Keratinocyte (primary cell): Measurements from ENCODE around the gene HIPK4. TPM values are rescaled to one million over a fixed set of nuclear protein-coding genes. Genes with fewer than 3 reads are reported as not detected.

Experiments
- DNase-seq: peaks from one replicate; pipeline ENCODE4 v3.0.0-alpha.2; 2011; ENCODE audit warnings: low read depth, missing footprints, low spot score
- FAIRE-seq: peaks from 2 replicates; lab custom pipeline; 2011; peaks lifted over from hg19 to GRCh38; lab: Jason Lieb, UNC
- H2AFZ ChIP-seq: 2 replicates; pipeline ENCODE4 v1.6.0; 2012; ENCODE audit warnings: low read length, control low read depth, inconsistent platforms; ENCODE audit not compliant: control insufficient read depth
- H3K27ac ChIP-seq: 2 replicates; pipeline ENCODE4 v1.5.1; 2011; ENCODE audit warnings: low read length; ENCODE audit not compliant: control insufficient read depth, insufficient read depth
- H3K27me3 ChIP-seq: 3 replicates; pipeline ENCODE4 v1.6.0; 2011; ENCODE audit warnings: low read length; ENCODE audit not compliant: control insufficient read depth, insufficient read depth; ENCODE audit errors: extremely low read depth
- H3K36me3 ChIP-seq, 2 experiments: 2 replicates in 1 of 2; 3 replicates in 1 of 2; pipeline ENCODE4 v1.5.1; 2011; ENCODE audit warnings: low read length in 2 of 2, mild to moderate bottlenecking in 1 of 2; ENCODE audit not compliant: control insufficient read depth in 2 of 2, insufficient read depth in 2 of 2; ENCODE audit errors: extremely low read depth in 1 of 2
- H3K4me1 ChIP-seq: 3 replicates; pipeline ENCODE4 v1.5.1; 2011; ENCODE audit warnings: low read length; ENCODE audit not compliant: control insufficient read depth, insufficient read depth; ENCODE audit errors: extremely low read depth
- H3K4me2 ChIP-seq: 3 replicates; pipeline ENCODE4 v1.6.0; 2011; ENCODE audit warnings: low read depth, low read length; ENCODE audit not compliant: control insufficient read depth, insufficient read depth; ENCODE audit errors: extremely low read depth
- H3K4me3 ChIP-seq, 3 experiments: fragments of 200-600 bp in 1 of 3; sonication (generic) in 1 of 3; 2 replicates in 2 of 3; 3 replicates in 1 of 3; pipeline ENCODE4 v1.5.1; 2011 to 2016; ENCODE audit warnings: low read length in 3 of 3, mild to moderate bottlenecking in 3 of 3, control low read depth in 2 of 3, inconsistent platforms in 1 of 3, low read depth in 1 of 3, mixed read lengths in 1 of 3, mixed run types in 1 of 3, moderate library complexity in 1 of 3; ENCODE audit not compliant: control insufficient read depth in 2 of 3, insufficient read depth in 2 of 3; ENCODE audit errors: extremely low read depth in 1 of 3
- H3K79me2 ChIP-seq: 2 replicates; pipeline ENCODE4 v1.6.0; 2012; ENCODE audit warnings: low read length; ENCODE audit not compliant: control insufficient read depth, insufficient read depth
- H3K9ac ChIP-seq: 3 replicates; pipeline ENCODE4 v1.6.0; 2011; ENCODE audit warnings: low read length; ENCODE audit not compliant: control insufficient read depth, insufficient read depth; ENCODE audit errors: extremely low read depth
- H3K9me1 ChIP-seq: 3 replicates; pipeline ENCODE4 v1.6.0; 2011; ENCODE audit warnings: low read length; ENCODE audit not compliant: control insufficient read depth, insufficient read depth; ENCODE audit errors: extremely low read depth
- H3K9me3 ChIP-seq: 2 replicates; pipeline ENCODE4 v1.5.1; 2012; ENCODE audit warnings: low read depth, low read length; ENCODE audit not compliant: control insufficient read depth
- H4K20me1 ChIP-seq: 3 replicates; pipeline ENCODE4 v1.6.0; 2011; ENCODE audit warnings: low read length; ENCODE audit not compliant: control insufficient read depth, insufficient read depth; ENCODE audit errors: extremely low read depth
- CTCF ChIP-seq, 3 experiments: IDR thresholded peaks in 1 of 3; conservative IDR thresholded peaks in 1 of 3; optimal IDR thresholded peaks in 1 of 3; 2 replicates in 2 of 3; 3 replicates in 1 of 3; pipeline versions ENCODE3 to v1.5.1; 2011; ENCODE audit warnings: low read length in 3 of 3, mild to moderate bottlenecking in 3 of 3, moderate library complexity in 2 of 3, control low read depth in 1 of 3, inconsistent platforms in 1 of 3; ENCODE audit not compliant: insufficient read depth in 2 of 3; ENCODE audit errors: extremely low read depth in 1 of 3
- EZH2 ChIP-seq: IDR thresholded peaks from one replicate; pipeline ENCODE4 v1.6.1; 2012; ENCODE audit warnings: inconsistent platforms, mild to moderate bottlenecking, low read length, moderate library complexity
- dilution Hi-C: fragments of 300-500 bp; cut with MboI; formaldehyde crosslinking; loops from one replicate; pipeline ENCODE4 v1.7.0; 2020; ENCODE audit warnings: low sequenced_read_pairs; ENCODE audit not compliant: extremely low pct_ligation_motif_present
- polyA plus RNA-seq, 5 experiments: library from polyadenylated mRNA; depleted of rRNA in 3 of 5; stranded (reverse) in 3 of 5; stranded (forward) in 1 of 5; unstranded in 1 of 5; fragments of >200 nt; gene quantifications; 1 replicate in 1 of 5; 2 replicates in 3 of 5; 3 replicates in 1 of 5; pipeline versions ENCODE4 v1.2.1 to v1.2.3, GENCODE V29; 2011 to 2012; ENCODE audit warnings: missing spikeins in 2 of 5, low read depth in 1 of 5, low replicate concordance in 1 of 5

HIPK4 gene
- polyA plus RNA-seq, 1 donor (not counting 4 experiments of a cell fraction or from before 2014, with no cell fraction given): 0.03 TPM

GRCh38 chr19:40415768-40416167 is 25.8 kb upstream of the HIPK4 start:
- Histone ChIP-seq H3K27ac (no peak overlapping the region), H3K4me2 (no peak overlapping the region), H3K4me1 (peaks cover 14% of the 10 kb centered on the region), H3K36me3 (no peaks in the 10 kb centered on the region), H4K20me1 (no peaks in the 10 kb centered on the region), H3K9me3 (no peaks in the 10 kb centered on the region), H3K4me3 (no peak overlapping the region), H3K9ac (no peak overlapping the region), H3K9me1 (no peaks in the 10 kb centered on the region), H3K27me3 (no peaks in the 10 kb centered on the region), H2AFZ (no peak overlapping the region), H3K79me2 (no peaks in the 10 kb centered on the region)
- FAIRE-seq (no peak), DNase-seq (no peak)
- TF ChIP-seq EZH2 (no peak), CTCF (optimal IDR thresholded peaks at IDR 0.05 in 1 of 3, IDR thresholded peaks at IDR 0.05 in 1 of 3, conservative IDR thresholded peaks at IDR 0.05 in 1 of 3; ENCODE audit: extremely low read depth in 1 of 3, insufficient read depth in 2 of 3, low read length in 3 of 3) (no peak)
- dilution Hi-C loops: no loop called here

- Histone ChIP-seq H3K79me2 (no peaks in the 10 kb centered on the region), H3K27me3 (no peaks in the 10 kb centered on the region), H3K4me2 (no peak overlapping the region), H3K4me1 (peaks cover 14% of the 10 kb centered on the region), H3K4me3 (no peak overlapping the region), H3K9me3 (no peaks in the 10 kb centered on the region), H3K27ac (no peak overlapping the region), H4K20me1 (no peaks in the 10 kb centered on the region), H3K9ac (no peak overlapping the region), H3K9me1 (no peaks in the 10 kb centered on the region), H3K36me3 (no peaks in the 10 kb centered on the region), H2AFZ (no peak overlapping the region)
- FAIRE-seq (no peak), DNase-seq (no peak)
- dilution Hi-C loops: no loop called here
- TF ChIP-seq EZH2 (no peak), CTCF (optimal IDR thresholded peaks at IDR 0.05 in 1 of 3, IDR thresholded peaks at IDR 0.05 in 1 of 3, conservative IDR thresholded peaks at IDR 0.05 in 1 of 3; ENCODE audit: extremely low read depth in 1 of 3, insufficient read depth in 2 of 3, low read length in 3 of 3) (no peak)
Observed at GRCh38 chr19:40414542-40415535, 24.9 kb upstream of the HIPK4 start.
